Hindlimb muscle (tissue), 1 donor: ENCODE results near the gene IL4. TPM values are rescaled to one million over a fixed set of nuclear protein-coding genes. Genes with fewer than 3 reads are reported as not detected.

Experiments used
- DNase-seq: peaks from one replicate; pipeline ENCODE4 v3.0.0-alpha.2; 2013
- polyA plus RNA-seq: library from polyadenylated mRNA; unstranded; fragments of 120-200 nt; gene quantifications from one replicate; pipeline ENCODE4 v1.2.1, GENCODE V29; 2013; ENCODE audit not compliant: insufficient read length

The IL4 gene
- polyA plus RNA-seq, 1 donor, result not detected

- no peak for DNase-seq
Measured at GRCh38 chr5:132658381-132659302, 15.1 kb upstream of the IL4 start.

GRCh38 chr5:132659598-132660493, 13.9 kb upstream of the IL4 start:
- no peak for DNase-seq

GRCh38 chr5:132661231-132662003, 12.4 kb upstream of the IL4 start:
- no peak for DNase-seq

- no peak for DNase-seq
Measured at GRCh38 chr5:132662004-132662401, 11.8 kb upstream of the IL4 start.

GRCh38 chr5:132662925-132663770, 10.6 kb upstream of the IL4 start:
- DNase-seq, result no peak

- no peak for DNase-seq
Measured at GRCh38 chr5:132663771-132664695, 9.8 kb upstream of the IL4 start.

GRCh38 chr5:132664696-132665209, 9.0 kb upstream of the IL4 start:
- no peak for DNase-seq

GRCh38 chr5:132665574-132666080, 8.2 kb upstream of the IL4 start:
- DNase-seq, result no peak

- no peak for DNase-seq
Measured at GRCh38 chr5:132666310-132667123, 7.3 kb upstream of the IL4 start.

GRCh38 chr5:132667309-132667708, 6.5 kb upstream of the IL4 start:
- DNase-seq, result no peak

- DNase-seq, result no peak
Measured at GRCh38 chr5:132667761-132668705, 5.8 kb upstream of the IL4 start.

- DNase-seq, result no peak
Measured at GRCh38 chr5:132668706-132669454, 4.9 kb upstream of the IL4 start.

GRCh38 chr5:132669455-132669820, 4.4 kb upstream of the IL4 start:
- no peak for DNase-seq

- DNase-seq, result no peak
Measured at GRCh38 chr5:132669966-132670882, 3.6 kb upstream of the IL4 start.

GRCh38 chr5:132671000-132671399, 2.8 kb upstream of the IL4 start:
- DNase-seq, result no peak

- no peak for DNase-seq
Measured at GRCh38 chr5:132673488-132673887, 301 bp upstream of the IL4 start.
